GM12878 (cell line): ENCODE data around the gene CENPK. TPM values are rescaled to one million over a fixed set of nuclear protein-coding genes. Genes with fewer than 3 reads are reported as not detected.

Experiments used
- polyA plus RNA-seq, 11 experiments: library from polyadenylated mRNA; depleted of rRNA in 4 of 11; unstranded in 6 of 11; stranded (reverse) in 5 of 11; fragments of >200 nt; fragmentation: Nextera tagmentation in 4 of 11; fragmentation: Illumina TruSeq in 1 of 11; extraction: Ambion mirVana in 4 of 11; extraction: Trizol in 1 of 11; gene quantifications; 1 replicate in 1 of 11; 2 replicates in 10 of 11; pipeline versions ENCODE4 v1.2.1 to v1.2.3, GENCODE V29; 2011 to 2016; ENCODE audit warnings: inconsistent platforms in 2 of 11, missing spikeins in 2 of 11, low read depth in 1 of 11
- small RNA-seq: library from RNA; depleted of rRNA; stranded (forward); fragments of <200 nt; gene quantifications from one replicate; pipeline ENCODE3, GENCODE V24; 2014
- total RNA-seq, 4 experiments: library from RNA; depleted of rRNA in 3 of 4; stranded (reverse); fragments of >200 nt in 3 of 4; fragmentation: Illumina TruSeq in 1 of 4; extraction: Trizol in 1 of 4; gene quantifications; 2 replicates each; pipeline versions ENCODE4 v1.2.1 to v1.2.3, GENCODE V29; 2013 to 2021

The CENPK gene
- total and polyA plus RNA-seq, 10 of the 15 experiments (the other 5 are each of a cell fraction or from before 2014, with no cell fraction given), result 29.5 to 94.3 (median 43.2) TPM

Small RNA genes lying within 50 kb of the gene (small RNA-seq; reads per million reads assigned to genes)
- gene RNU6-540P, result not detected

Other genes with a start within 250 kb of the CENPK start
- gene ADAMTS6, start 81.2 kb downstream of the CENPK start, total RNA-seq (2014; rRNA removed), result 10.8 and 13.2 TPM in 2 replicates
- gene ADAMTS6, start 81.2 kb downstream of the CENPK start, total RNA-seq (2014; rRNA removed; fragmentation: Illumina TruSeq; extraction: Trizol), result 12.0 and 12.3 TPM in 2 replicates
- gene ADAMTS6, start 81.2 kb downstream of the CENPK start, total RNA-seq (2021), result 8.8 and 12.3 TPM in 2 replicates
- 11.7 and 14.2 TPM in 2 replicates for gene ADAMTS6, start 81.2 kb downstream of the CENPK start, polyA plus RNA-seq (2011; rRNA removed)
- gene ADAMTS6, start 81.2 kb downstream of the CENPK start, polyA plus RNA-seq (2014; fragmentation: Illumina TruSeq; extraction: Trizol), result 5.2 and 8.3 TPM in 2 replicates
- gene ADAMTS6, start 81.2 kb downstream of the CENPK start, polyA plus RNA-seq (2014; fragmentation: Nextera tagmentation; extraction: Ambion mirVana), result 1 to 10 TPM; 1.1 to 1.2 TPM
- gene ADAMTS6, start 81.2 kb downstream of the CENPK start, polyA plus RNA-seq (2014; rRNA removed), result 7.8 and 8.4 TPM in 2 replicates
- gene ADAMTS6, start 81.2 kb downstream of the CENPK start, polyA plus RNA-seq (2016; fragmentation: Nextera tagmentation; extraction: Ambion mirVana), result 1 to 10 TPM; 1.1 to 1.7 TPM
- gene PPWD1, start 128 bp upstream of the CENPK start, total RNA-seq (2014; rRNA removed), result 33.0 and 39.9 TPM in 2 replicates
- 52.1 TPM in 2 replicates for gene PPWD1, start 128 bp upstream of the CENPK start, total RNA-seq (2014; rRNA removed; fragmentation: Illumina TruSeq; extraction: Trizol)
- 28.6 and 31.1 TPM in 2 replicates for gene PPWD1, start 128 bp upstream of the CENPK start, total RNA-seq (2021)
- gene PPWD1, start 128 bp upstream of the CENPK start, polyA plus RNA-seq (2011; rRNA removed), result 18.0 and 31.1 TPM in 2 replicates
- 52.2 and 63.3 TPM in 2 replicates for gene PPWD1, start 128 bp upstream of the CENPK start, polyA plus RNA-seq (2014; fragmentation: Illumina TruSeq; extraction: Trizol)
- gene PPWD1, start 128 bp upstream of the CENPK start, polyA plus RNA-seq (2014; fragmentation: Nextera tagmentation; extraction: Ambion mirVana), result 10 to 100 TPM; 41.4 to 45.0 TPM
- 31.3 and 35.0 TPM in 2 replicates for gene PPWD1, start 128 bp upstream of the CENPK start, polyA plus RNA-seq (2014; rRNA removed)
- gene PPWD1, start 128 bp upstream of the CENPK start, polyA plus RNA-seq (2016; fragmentation: Nextera tagmentation; extraction: Ambion mirVana), result 10 to 100 TPM; 52.3 to 53.9 TPM
- gene TRIM23, start 61.2 kb upstream of the CENPK start, total RNA-seq (2014; rRNA removed), result 4.6 and 5.6 TPM in 2 replicates
- gene TRIM23, start 61.2 kb upstream of the CENPK start, total RNA-seq (2014; rRNA removed; fragmentation: Illumina TruSeq; extraction: Trizol), result 3.9 and 5.0 TPM in 2 replicates
- gene TRIM23, start 61.2 kb upstream of the CENPK start, total RNA-seq (2021), result 3.6 and 4.4 TPM in 2 replicates
- gene TRIM23, start 61.2 kb upstream of the CENPK start, polyA plus RNA-seq (2011; rRNA removed), result 4.8 and 6.5 TPM in 2 replicates
- gene TRIM23, start 61.2 kb upstream of the CENPK start, polyA plus RNA-seq (2014; fragmentation: Illumina TruSeq; extraction: Trizol), result 2.0 and 2.1 TPM in 2 replicates
- gene TRIM23, start 61.2 kb upstream of the CENPK start, polyA plus RNA-seq (2014; fragmentation: Nextera tagmentation; extraction: Ambion mirVana), result 1 to 10 TPM; 1.9 to 2.1 TPM
- 2.1 and 2.8 TPM in 2 replicates for gene TRIM23, start 61.2 kb upstream of the CENPK start, polyA plus RNA-seq (2014; rRNA removed)
- 1 to 10 TPM; 1.9 to 2.0 TPM for gene TRIM23, start 61.2 kb upstream of the CENPK start, polyA plus RNA-seq (2016; fragmentation: Nextera tagmentation; extraction: Ambion mirVana)
- gene SHLD3, start 61.9 kb upstream of the CENPK start, total RNA-seq (2014; rRNA removed), result 4.0 and 4.6 TPM in 2 replicates
- 5.9 and 6.0 TPM in 2 replicates for gene SHLD3, start 61.9 kb upstream of the CENPK start, total RNA-seq (2014; rRNA removed; fragmentation: Illumina TruSeq; extraction: Trizol)
- 2.8 and 3.1 TPM in 2 replicates for gene SHLD3, start 61.9 kb upstream of the CENPK start, total RNA-seq (2021)
- 5.7 and 9.2 TPM in 2 replicates for gene SHLD3, start 61.9 kb upstream of the CENPK start, polyA plus RNA-seq (2011; rRNA removed)
- 6.1 and 8.6 TPM in 2 replicates for gene SHLD3, start 61.9 kb upstream of the CENPK start, polyA plus RNA-seq (2014; fragmentation: Illumina TruSeq; extraction: Trizol)
- gene SHLD3, start 61.9 kb upstream of the CENPK start, polyA plus RNA-seq (2014; fragmentation: Nextera tagmentation; extraction: Ambion mirVana), result 1 to 10 TPM; 5.7 to 9.2 TPM
- gene SHLD3, start 61.9 kb upstream of the CENPK start, polyA plus RNA-seq (2014; rRNA removed), result 3.2 and 3.7 TPM in 2 replicates
- gene SHLD3, start 61.9 kb upstream of the CENPK start, polyA plus RNA-seq (2016; fragmentation: Nextera tagmentation; extraction: Ambion mirVana), result 1 to 10 TPM; 5.4 to 5.9 TPM
- gene TRAPPC13, start 61.9 kb upstream of the CENPK start, total RNA-seq (2014; rRNA removed), result 16.5 and 17.9 TPM in 2 replicates
- gene TRAPPC13, start 61.9 kb upstream of the CENPK start, total RNA-seq (2014; rRNA removed; fragmentation: Illumina TruSeq; extraction: Trizol), result 26.2 and 28.4 TPM in 2 replicates
- 16.0 and 22.1 TPM in 2 replicates for gene TRAPPC13, start 61.9 kb upstream of the CENPK start, total RNA-seq (2021)
- 23.2 and 32.9 TPM in 2 replicates for gene TRAPPC13, start 61.9 kb upstream of the CENPK start, polyA plus RNA-seq (2011; rRNA removed)
- 22.9 and 37.6 TPM in 2 replicates for gene TRAPPC13, start 61.9 kb upstream of the CENPK start, polyA plus RNA-seq (2014; fragmentation: Illumina TruSeq; extraction: Trizol)
- 10 to 100 TPM; 23.7 to 35.6 TPM for gene TRAPPC13, start 61.9 kb upstream of the CENPK start, polyA plus RNA-seq (2014; fragmentation: Nextera tagmentation; extraction: Ambion mirVana)
- gene TRAPPC13, start 61.9 kb upstream of the CENPK start, polyA plus RNA-seq (2014; rRNA removed), result 19.0 and 28.6 TPM in 2 replicates
- 10 to 100 TPM; 31.7 to 32.0 TPM for gene TRAPPC13, start 61.9 kb upstream of the CENPK start, polyA plus RNA-seq (2016; fragmentation: Nextera tagmentation; extraction: Ambion mirVana)
- 4.5 and 5.1 TPM in 2 replicates for gene SGTB, start 158.9 kb upstream of the CENPK start, total RNA-seq (2014; rRNA removed)
- 5.3 and 5.7 TPM in 2 replicates for gene SGTB, start 158.9 kb upstream of the CENPK start, total RNA-seq (2014; rRNA removed; fragmentation: Illumina TruSeq; extraction: Trizol)
- 7.8 and 8.3 TPM in 2 replicates for gene SGTB, start 158.9 kb upstream of the CENPK start, total RNA-seq (2021)
- gene SGTB, start 158.9 kb upstream of the CENPK start, polyA plus RNA-seq (2011; rRNA removed), result 5.7 and 11.6 TPM in 2 replicates
- 5.4 and 5.5 TPM in 2 replicates for gene SGTB, start 158.9 kb upstream of the CENPK start, polyA plus RNA-seq (2014; fragmentation: Illumina TruSeq; extraction: Trizol)
- 1 to 10 TPM; 1.0 to 1.4 TPM for gene SGTB, start 158.9 kb upstream of the CENPK start, polyA plus RNA-seq (2014; fragmentation: Nextera tagmentation; extraction: Ambion mirVana)
- gene SGTB, start 158.9 kb upstream of the CENPK start, polyA plus RNA-seq (2014; rRNA removed), result 2.4 and 3.0 TPM in 2 replicates
- gene SGTB, start 158.9 kb upstream of the CENPK start, polyA plus RNA-seq (2016; fragmentation: Nextera tagmentation; extraction: Ambion mirVana), result 1 to 10 TPM; 5.4 to 5.5 TPM
- 29.6 and 31.6 TPM in 2 replicates for gene NLN, start 159.0 kb upstream of the CENPK start, total RNA-seq (2014; rRNA removed)
- gene NLN, start 159.0 kb upstream of the CENPK start, total RNA-seq (2014; rRNA removed; fragmentation: Illumina TruSeq; extraction: Trizol), result 33.4 and 35.1 TPM in 2 replicates
- gene NLN, start 159.0 kb upstream of the CENPK start, total RNA-seq (2021), result 38.8 and 43.8 TPM in 2 replicates
- gene NLN, start 159.0 kb upstream of the CENPK start, polyA plus RNA-seq (2011; rRNA removed), result 15.9 and 23.4 TPM in 2 replicates
- 35.2 and 40.4 TPM in 2 replicates for gene NLN, start 159.0 kb upstream of the CENPK start, polyA plus RNA-seq (2014; fragmentation: Illumina TruSeq; extraction: Trizol)
- 1 to 10 TPM; 6.8 to 9.2 TPM for gene NLN, start 159.0 kb upstream of the CENPK start, polyA plus RNA-seq (2014; fragmentation: Nextera tagmentation; extraction: Ambion mirVana)
- 26.0 and 27.8 TPM in 2 replicates for gene NLN, start 159.0 kb upstream of the CENPK start, polyA plus RNA-seq (2014; rRNA removed)
- gene NLN, start 159.0 kb upstream of the CENPK start, polyA plus RNA-seq (2016; fragmentation: Nextera tagmentation; extraction: Ambion mirVana), result 10 to 100 TPM; 56.1 to 56.9 TPM